NCI-H1048 (cell line): ENCODE data around the gene NUP43.
"Not testable (repeated sequence)": the region's sequence is repeated elsewhere in the genome, so short reads cannot be mapped to it uniquely, and the experiment has no call there.

Experiments
- DNase-seq: peaks from one replicate; lab custom pipeline; 2025; lab: John Stamatoyannopoulos, UW

NUP43 gene

GRCh38 chr6:149749082-149749593, 2.8 kb upstream of the NUP43 start:
- not testable (repeated sequence) for DNase-seq

- DNase-seq = not testable (repeated sequence)
Observed at GRCh38 chr6:149745252-149745651, 1.1 kb downstream of the NUP43 start.

- no peak for DNase-seq
Observed at GRCh38 chr6:149734915-149735314, 11.4 kb downstream of the NUP43 start.

- DNase-seq = no peak
Observed at GRCh38 chr6:149733089-149733720, 13.1 kb downstream of the NUP43 start.

- no peak for DNase-seq
Observed at GRCh38 chr6:149729824-149730223, 16.5 kb downstream of the NUP43 start.

- no peak for DNase-seq
Observed at GRCh38 chr6:149728499-149729234, 17.7 kb downstream of the NUP43 start.

GRCh38 chr6:149727793-149728498, 18.4 kb downstream of the NUP43 start:
- no peak for DNase-seq

GRCh38 chr6:149725785-149726184, 20.5 kb downstream of the NUP43 start:
- DNase-seq = no peak

- DNase-seq = peak; percentile 36
Observed at GRCh38 chr6:149723771-149724417, 22.4 kb downstream of the NUP43 start.

GRCh38 chr6:149723262-149723661, 23.1 kb downstream of the NUP43 start:
- DNase-seq = no peak

- DNase-seq = no peak
Observed at GRCh38 chr6:149719531-149719930, 26.8 kb downstream of the NUP43 start.

GRCh38 chr6:149717588-149718458, 28.5 kb downstream of the NUP43 start, which contains the start of gene LATS1:
LATS1 (minus strand) TSS chr6:149718101; CDS start chr6:149702126, 15,975 bp downstream.
- peak; percentile 74 for DNase-seq

- no peak for DNase-seq
Observed at GRCh38 chr6:149717255-149717587, 29.1 kb downstream of the NUP43 start.

- DNase-seq = no peak
Observed at GRCh38 chr6:149716181-149716963, 30.0 kb downstream of the NUP43 start.

GRCh38 chr6:149714442-149714841, 31.9 kb downstream of the NUP43 start:
- DNase-seq = no peak

- no peak for DNase-seq
Observed at GRCh38 chr6:149711711-149712110, 34.6 kb downstream of the NUP43 start.

GRCh38 chr6:149701714-149702113, 44.6 kb downstream of the NUP43 start:
- DNase-seq = no peak

GRCh38 chr6:149699150-149699549, 47.2 kb downstream of the NUP43 start:
- no peak for DNase-seq

- DNase-seq = no peak
Observed at GRCh38 chr6:149698175-149698574, 48.2 kb downstream of the NUP43 start.

GRCh38 chr6:149696901-149697300, 49.4 kb downstream of the NUP43 start:
- DNase-seq = no peak

- DNase-seq = no peak
Observed at GRCh38 chr6:149694921-149695320, 51.4 kb downstream of the NUP43 start.
